Measurements from ENCODE around the gene ZBTB6. TPM values are rescaled to one million over a fixed set of nuclear protein-coding genes. Genes with fewer than 3 reads are reported as not detected.
A peak's percentile ranks its signal among the peaks of the same experiment; 100 is the strongest.

Gene ZBTB6
- total RNA-seq, 4 donors from 2014 or later = 3.8 to 39.1 (median 13.3) TPM

DNA sequence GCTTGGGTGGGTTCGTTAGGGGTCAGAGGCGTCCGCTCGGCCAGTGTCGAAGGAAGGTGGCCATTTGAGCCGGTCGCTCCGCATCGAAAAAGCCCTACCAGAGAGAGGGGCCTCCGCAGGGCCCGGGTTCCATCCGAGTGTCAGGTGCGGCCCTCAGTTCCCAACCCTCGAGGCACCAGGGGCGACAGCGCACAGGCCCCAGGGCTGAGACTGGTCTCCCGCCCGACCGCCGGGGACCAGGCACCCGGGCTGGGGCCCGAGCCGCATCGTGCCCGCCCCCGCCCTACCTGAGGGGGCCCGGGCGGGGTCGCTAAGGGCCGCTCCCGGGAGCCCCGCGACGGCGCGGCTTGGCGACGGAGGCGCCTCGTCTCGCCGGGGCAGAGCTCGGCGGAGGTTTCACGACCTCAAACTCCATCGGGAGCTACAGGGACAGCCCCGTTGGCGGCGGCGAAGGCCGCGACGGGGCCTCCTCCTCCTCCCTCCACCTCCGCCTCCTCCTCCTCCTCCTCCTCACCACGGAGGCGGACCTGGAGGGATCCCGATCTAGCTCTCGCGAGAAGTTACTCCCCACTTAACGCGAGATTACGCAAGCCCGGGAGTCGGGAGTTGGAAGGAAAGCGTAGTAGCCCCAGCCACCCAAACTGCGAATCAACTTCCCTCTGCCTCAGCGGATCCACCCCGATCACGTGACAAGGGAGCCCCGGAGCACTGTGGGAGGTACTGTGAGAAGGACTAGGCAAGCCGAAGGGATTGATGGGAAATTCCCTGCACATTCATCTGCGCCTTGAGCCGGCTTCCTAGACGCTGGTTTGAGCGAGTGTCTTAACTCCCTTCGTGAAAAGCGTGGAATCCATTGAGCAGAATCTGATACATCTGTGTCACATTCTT, 8.1 kb downstream of the ZBTB6 start, which contains the start of gene RC3H2:
RC3H2 (minus strand) TSS at position 537 of the 888 bp plus-strand sequence. CDS start 7,850 bp downstream, outside the sequence.
- H3K9me3 ChIP-seq = no peaks in the 10 kb centered on the region
- peak; percentile 99 to 100 for DNase-seq
- peaks cover 4 to 16% of the 10 kb centered on the region in 2 donors for H3K4me1 ChIP-seq
- no peaks in the 10 kb centered on the region for H3K36me3 ChIP-seq
- TF ChIP-seq, protein P1, sequence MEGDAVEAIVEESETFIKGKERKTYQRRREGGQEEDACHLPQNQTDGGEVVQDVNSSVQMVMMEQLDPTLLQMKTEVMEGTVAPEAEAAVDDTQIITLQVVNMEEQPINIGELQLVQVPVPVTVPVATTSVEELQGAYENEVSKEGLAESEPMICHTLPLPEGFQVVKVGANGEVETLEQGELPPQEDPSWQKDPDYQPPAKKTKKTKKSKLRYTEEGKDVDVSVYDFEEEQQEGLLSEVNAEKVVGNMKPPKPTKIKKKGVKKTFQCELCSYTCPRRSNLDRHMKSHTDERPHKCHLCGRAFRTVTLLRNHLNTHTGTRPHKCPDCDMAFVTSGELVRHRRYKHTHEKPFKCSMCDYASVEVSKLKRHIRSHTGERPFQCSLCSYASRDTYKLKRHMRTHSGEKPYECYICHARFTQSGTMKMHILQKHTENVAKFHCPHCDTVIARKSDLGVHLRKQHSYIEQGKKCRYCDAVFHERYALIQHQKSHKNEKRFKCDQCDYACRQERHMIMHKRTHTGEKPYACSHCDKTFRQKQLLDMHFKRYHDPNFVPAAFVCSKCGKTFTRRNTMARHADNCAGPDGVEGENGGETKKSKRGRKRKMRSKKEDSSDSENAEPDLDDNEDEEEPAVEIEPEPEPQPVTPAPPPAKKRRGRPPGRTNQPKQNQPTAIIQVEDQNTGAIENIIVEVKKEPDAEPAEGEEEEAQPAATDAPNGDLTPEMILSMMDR (IDR thresholded peaks at IDR 0.05) = peak in 2 of 4 experiments; percentile 1 to 19
- peak; percentile 98 to 99 for TF ChIP-seq POLR2A (IDR thresholded peaks at IDR 0.05)
- peak within 1 kb of the TSS; percentile 88 to 89 for H3K4me3 ChIP-seq
- H3K27ac ChIP-seq = peak within 1 kb of the TSS; percentile 95 to 97
- intact Hi-C loops (cut with DNase I; ENCODE audit: low total_unique reads) = no loop called here
- H3K27me3 ChIP-seq = no peaks in the 10 kb centered on the region

DNA sequence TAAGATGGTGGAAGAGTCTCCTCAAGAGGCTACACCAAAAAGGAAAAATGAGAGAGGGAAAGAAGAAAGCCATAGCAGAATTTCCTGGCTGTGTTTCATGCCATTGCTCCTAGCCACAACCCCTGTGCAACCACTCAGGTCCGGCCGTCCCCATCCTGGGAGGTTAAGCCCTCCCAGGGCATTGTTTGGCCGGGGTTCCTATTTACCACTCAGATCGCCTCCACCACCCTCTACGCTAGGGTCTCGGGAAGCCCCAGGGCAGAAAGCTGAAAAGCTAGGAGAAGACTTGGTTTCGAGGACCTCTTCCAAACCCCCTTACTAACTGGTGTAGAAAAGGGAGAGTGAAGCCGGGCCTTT, 8.7 kb downstream of the ZBTB6 start:
- Histone ChIP-seq H3K4me1 (peaks cover 4 to 18% of the 10 kb centered on the region in 2 donors), H3K36me3 (no peaks in the 10 kb centered on the region), H3K4me3 (peak overlapping the region; percentile 88 to 89), H3K27ac (peak overlapping the region; percentile 95 to 97), H3K9me3 (no peaks in the 10 kb centered on the region), H3K27me3 (no peaks in the 10 kb centered on the region)
- intact Hi-C loops (cut with DNase I; ENCODE audit: low total_unique reads) = no loop called here
- DNase-seq = peak in 1 of 2 donors; percentile 28
- no peak for TF ChIP-seq POLR2A (IDR thresholded peaks at IDR 0.05)
- TF ChIP-seq, protein P1 (IDR thresholded peaks at IDR 0.05) = no peak

DNA sequence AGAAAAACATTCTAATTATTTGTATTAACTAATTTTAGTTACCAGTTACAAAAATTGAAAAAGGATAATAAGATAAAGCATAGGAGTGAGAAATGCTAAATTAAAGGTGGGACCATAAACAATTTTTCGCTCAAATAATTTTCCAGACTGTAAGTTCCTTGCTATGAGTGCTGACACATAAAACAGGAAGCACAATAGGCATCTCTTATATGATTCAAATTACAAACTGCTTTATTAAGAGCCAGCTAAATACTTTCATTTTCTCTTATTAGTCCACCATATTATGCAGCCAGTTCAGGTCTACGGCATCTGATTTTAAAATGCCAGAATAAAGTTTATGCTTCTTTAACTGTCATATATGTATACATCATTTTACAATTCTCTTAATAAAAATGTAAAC, 12.3 kb downstream of the ZBTB6 start:
- no peak for DNase-seq
- no peaks in the 10 kb centered on the region for H3K9me3 ChIP-seq
- H3K36me3 ChIP-seq = no peaks in the 10 kb centered on the region
- H3K27ac ChIP-seq = no peak overlapping the region
- no peak overlapping the region for H3K4me3 ChIP-seq
- TF ChIP-seq, protein P1 (IDR thresholded peaks at IDR 0.05) = no peak
- TF ChIP-seq POLR2A (IDR thresholded peaks at IDR 0.05) = no peak
- intact Hi-C loops (cut with DNase I; ENCODE audit: low total_unique reads) = no loop called here
- H3K27me3 ChIP-seq = no peaks in the 10 kb centered on the region
- H3K4me1 ChIP-seq = peaks cover 4 to 18% of the 10 kb centered on the region in 2 donors

DNA sequence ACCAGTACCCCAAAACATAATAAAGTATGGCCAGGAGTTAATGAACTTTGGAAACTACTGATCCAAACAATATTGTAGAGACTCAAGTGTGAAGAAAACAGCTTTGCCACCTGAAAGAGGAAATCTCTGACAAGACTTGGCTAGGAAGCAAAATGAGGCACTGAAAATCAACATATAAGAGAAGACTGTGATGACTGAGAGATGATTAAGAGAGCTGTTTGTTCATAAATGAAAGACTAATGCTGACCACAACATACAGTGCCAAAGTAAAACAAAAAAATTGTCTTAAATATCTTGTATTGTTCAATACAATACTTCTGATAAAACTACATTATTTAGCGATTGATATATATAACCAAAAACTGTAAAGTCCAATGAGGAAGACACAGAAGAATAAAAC, 15.2 kb downstream of the ZBTB6 start:
- no peak overlapping the region for H3K27ac ChIP-seq

More for the DNA sequence above, 15.2 kb downstream of the ZBTB6 start:
- H3K4me1 ChIP-seq = peaks cover 0 to 10% of the 10 kb centered on the region in 2 donors
- H3K9me3 ChIP-seq = no peaks in the 10 kb centered on the region
- DNase-seq = no peak
- H3K36me3 ChIP-seq = no peaks in the 10 kb centered on the region
- H3K27me3 ChIP-seq = no peaks in the 10 kb centered on the region
- TF ChIP-seq POLR2A (IDR thresholded peaks at IDR 0.05) = no peak
- TF ChIP-seq, protein P1 (IDR thresholded peaks at IDR 0.05) = no peak
- intact Hi-C loops (cut with DNase I; ENCODE audit: low total_unique reads) = no loop called here
- H3K4me3 ChIP-seq = no peak overlapping the region

All from uterus (tissue), 4 donors.